Right lobe of liver (tissue), 4 donors: ENCODE measurements around the gene RGS9.

Source experiments
- POLR2A ChIP-seq: fragments of 450-650 bp; IDR thresholded peaks from one replicate; pipeline ENCODE4 v1.6.1; 2017; ENCODE audit warnings: antibody characterized with exemption, mild to moderate bottlenecking
- TF ChIP-seq, protein P1 (sequence below), 4 donors: fragments of 200-600 bp in 3 of 4; fragments of 450-650 bp in 1 of 4; IDR thresholded peaks; one replicate each; pipeline versions ENCODE4 v1.5.1 to v1.8.0; 2016 to 2022; ENCODE audit warnings: antibody characterized with exemption in 4 of 4, mild to moderate bottlenecking in 2 of 4
- donor health status: DM: no; HTN: no; CAD: no.
- donor health status: DM: no; HTN: no; CAD: no.
- donor health status: DM: no; HTN: yes; CAD: no.

GRCh38 chr17:65175952-65176351, 38.8 kb downstream of the RGS9 start:
- TF ChIP-seq POLR2A: no peak
- TF ChIP-seq, protein P1, sequence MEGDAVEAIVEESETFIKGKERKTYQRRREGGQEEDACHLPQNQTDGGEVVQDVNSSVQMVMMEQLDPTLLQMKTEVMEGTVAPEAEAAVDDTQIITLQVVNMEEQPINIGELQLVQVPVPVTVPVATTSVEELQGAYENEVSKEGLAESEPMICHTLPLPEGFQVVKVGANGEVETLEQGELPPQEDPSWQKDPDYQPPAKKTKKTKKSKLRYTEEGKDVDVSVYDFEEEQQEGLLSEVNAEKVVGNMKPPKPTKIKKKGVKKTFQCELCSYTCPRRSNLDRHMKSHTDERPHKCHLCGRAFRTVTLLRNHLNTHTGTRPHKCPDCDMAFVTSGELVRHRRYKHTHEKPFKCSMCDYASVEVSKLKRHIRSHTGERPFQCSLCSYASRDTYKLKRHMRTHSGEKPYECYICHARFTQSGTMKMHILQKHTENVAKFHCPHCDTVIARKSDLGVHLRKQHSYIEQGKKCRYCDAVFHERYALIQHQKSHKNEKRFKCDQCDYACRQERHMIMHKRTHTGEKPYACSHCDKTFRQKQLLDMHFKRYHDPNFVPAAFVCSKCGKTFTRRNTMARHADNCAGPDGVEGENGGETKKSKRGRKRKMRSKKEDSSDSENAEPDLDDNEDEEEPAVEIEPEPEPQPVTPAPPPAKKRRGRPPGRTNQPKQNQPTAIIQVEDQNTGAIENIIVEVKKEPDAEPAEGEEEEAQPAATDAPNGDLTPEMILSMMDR (IDR thresholded peaks at IDR 0.05): no peak
